GM10248 (cell line): ENCODE measurements around the gene PTPN2.

Experiments used
- CTCF ChIA-PET: fragments of 300-600 bp; sonication (Branson Sonifier 250); formaldehyde crosslinking; extraction: SDS; loops from one replicate; lab custom pipeline; 2021; ENCODE audit warnings: antibody characterized with exemption; lab: Yijun Ruan, JAX
- POLR2A ChIA-PET: fragments of 350-650 bp; sonication (Branson Sonifier 250); formaldehyde crosslinking; extraction: SDS; loops from one replicate; lab custom pipeline; 2020; ENCODE audit warnings: antibody characterized with exemption; lab: Yijun Ruan, JAX
- DNase-seq: peaks from one replicate; pipeline ENCODE4 v3.0.0; 2012; ENCODE audit errors: extremely low spot score
- TF ChIP-seq, protein P1 (sequence below): IDR thresholded peaks from 2 replicates; pipeline ENCODE4 v1.5.1; 2012; ENCODE audit warnings: mild to moderate bottlenecking, low read depth; ENCODE audit errors: extremely low read depth, missing control alignments, control extremely low read depth

PTPN2 gene

GRCh38 chr18:12852566-12853315 lies 31.3 kb downstream of the PTPN2 start:
- ChIA-PET POLR2A (interaction anchor here (0.6 to 0.9 kb wide), 2 partner anchors 29 to 82 kb away, joined by 3 read pairs; no protein-coding TSS in a partner anchor), CTCF (interaction anchor here (0.6 to 2.2 kb wide), 5 partner anchors 9 to 89 kb away, joined by 3 to 7 read pairs (median 5); no protein-coding TSS in a partner anchor)
- DNase-seq, result no peak
- TF ChIP-seq, protein P1, sequence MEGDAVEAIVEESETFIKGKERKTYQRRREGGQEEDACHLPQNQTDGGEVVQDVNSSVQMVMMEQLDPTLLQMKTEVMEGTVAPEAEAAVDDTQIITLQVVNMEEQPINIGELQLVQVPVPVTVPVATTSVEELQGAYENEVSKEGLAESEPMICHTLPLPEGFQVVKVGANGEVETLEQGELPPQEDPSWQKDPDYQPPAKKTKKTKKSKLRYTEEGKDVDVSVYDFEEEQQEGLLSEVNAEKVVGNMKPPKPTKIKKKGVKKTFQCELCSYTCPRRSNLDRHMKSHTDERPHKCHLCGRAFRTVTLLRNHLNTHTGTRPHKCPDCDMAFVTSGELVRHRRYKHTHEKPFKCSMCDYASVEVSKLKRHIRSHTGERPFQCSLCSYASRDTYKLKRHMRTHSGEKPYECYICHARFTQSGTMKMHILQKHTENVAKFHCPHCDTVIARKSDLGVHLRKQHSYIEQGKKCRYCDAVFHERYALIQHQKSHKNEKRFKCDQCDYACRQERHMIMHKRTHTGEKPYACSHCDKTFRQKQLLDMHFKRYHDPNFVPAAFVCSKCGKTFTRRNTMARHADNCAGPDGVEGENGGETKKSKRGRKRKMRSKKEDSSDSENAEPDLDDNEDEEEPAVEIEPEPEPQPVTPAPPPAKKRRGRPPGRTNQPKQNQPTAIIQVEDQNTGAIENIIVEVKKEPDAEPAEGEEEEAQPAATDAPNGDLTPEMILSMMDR, result no peak

- POLR2A ChIA-PET, result no interaction called here
- TF ChIP-seq, protein P1, result no peak
- CTCF ChIA-PET, result interaction anchor here (1.5 kb wide), 1 partner anchor 35 kb away, joined by 4 read pairs; no protein-coding TSS in a partner anchor
- no peak for DNase-seq
Measured at GRCh38 chr18:12851716-12852115, 32.3 kb downstream of the PTPN2 start.

DNA sequence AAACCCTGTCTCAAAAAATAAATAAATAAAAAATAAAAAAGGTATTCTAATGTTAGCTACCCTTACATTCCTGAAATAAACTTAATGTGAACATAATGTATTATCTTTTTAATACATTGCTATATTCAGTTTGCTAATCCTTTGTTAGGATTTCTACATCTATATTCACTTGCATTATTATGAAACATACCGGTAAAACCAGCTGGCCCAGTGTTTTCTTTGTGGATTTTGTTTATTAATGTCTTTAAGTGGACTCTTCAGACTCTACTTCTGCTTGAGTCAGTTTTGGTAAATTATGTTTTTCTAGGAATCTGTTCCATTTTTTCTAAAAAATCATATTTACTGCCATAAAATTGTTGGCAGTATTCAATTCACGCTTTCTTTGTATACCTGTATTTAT lies 34.5 kb downstream of the PTPN2 start:
- POLR2A ChIA-PET, result no interaction called here
- no peak for DNase-seq
- CTCF ChIA-PET, result interaction anchor here (1.2 kb wide), 1 partner anchor 20 kb away, joined by 3 read pairs; no protein-coding TSS in a partner anchor

GRCh38 chr18:12848405-12848804 lies 35.6 kb downstream of the PTPN2 start:
- no peak for DNase-seq
- ChIA-PET POLR2A (interaction anchor here (0.6 kb wide), 1 partner anchor 14 kb away, joined by 3 read pairs; no protein-coding TSS in a partner anchor), CTCF (interaction anchor here (1.1 kb wide), 1 partner anchor 27 kb away, joined by 3 read pairs; no protein-coding TSS in a partner anchor)
- TF ChIP-seq, protein P1, result no peak

More for the DNA sequence above, 34.5 kb downstream of the PTPN2 start:
- TF ChIP-seq, protein P1, result no peak

GRCh38 chr18:12844391-12844790 lies 39.6 kb downstream of the PTPN2 start:
- ChIA-PET CTCF (interaction anchor here (0.8 to 2.2 kb wide), 8 partner anchors 9 to 49 kb away, joined by 3 to 14 read pairs (median 4); no protein-coding TSS in a partner anchor), POLR2A (no interaction called here)
- TF ChIP-seq, protein P1, result no peak
- no peak for DNase-seq

DNA sequence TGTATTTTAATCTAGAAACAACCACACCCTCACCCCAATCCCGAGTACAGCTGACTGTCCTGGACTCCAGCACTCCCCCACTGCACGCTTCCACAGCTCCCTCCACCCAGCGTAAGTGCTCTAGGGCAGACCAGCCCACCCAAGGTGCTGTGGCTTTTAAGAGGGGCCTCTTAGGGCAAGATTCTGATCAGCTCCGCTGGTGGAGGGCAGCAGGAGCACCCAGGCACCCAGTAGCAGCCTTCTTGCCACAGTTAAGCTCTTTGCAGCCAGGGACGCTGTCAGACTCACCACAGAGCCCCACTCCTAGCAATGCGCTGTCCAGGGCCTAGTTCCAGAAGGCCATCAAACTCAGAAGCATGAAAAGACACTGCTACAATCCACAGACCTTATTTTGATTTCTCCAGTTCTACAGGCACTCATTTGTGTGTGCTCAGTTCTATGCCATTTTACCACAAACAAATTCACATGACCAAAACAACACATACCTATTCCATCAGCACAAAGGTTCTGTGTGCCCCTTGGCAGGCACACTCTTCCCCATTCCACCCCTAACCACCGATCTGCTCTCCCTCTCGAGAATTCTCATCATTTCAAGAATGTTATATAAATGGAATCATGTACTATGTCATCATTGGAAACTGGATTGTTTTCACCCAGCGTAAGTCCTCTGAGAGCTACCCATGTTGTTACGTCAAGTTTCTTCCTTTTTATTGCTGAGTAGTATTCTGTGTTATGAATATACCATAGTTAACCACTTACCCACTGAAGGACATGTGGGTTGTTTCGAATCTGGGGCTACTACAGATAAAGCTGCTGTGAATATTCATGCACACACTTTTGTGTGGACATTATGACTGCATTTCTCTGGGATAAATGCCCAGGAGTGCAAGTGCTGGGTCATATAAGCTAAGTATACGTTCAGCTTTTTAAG lies 40.4 kb downstream of the PTPN2 start:
- TF ChIP-seq, protein P1, result no peak
- no peak for DNase-seq
- ChIA-PET CTCF (interaction anchor here (0.8 to 2.2 kb wide), 8 partner anchors 9 to 50 kb away, joined by 3 to 14 read pairs (median 4); no protein-coding TSS in a partner anchor), POLR2A (no interaction called here)
